H1 (cell line): ENCODE measurements around the gene CKAP4. TPM values are rescaled to one million over a fixed set of nuclear protein-coding genes. Genes with fewer than 3 reads are reported as not detected.

ENCODE experiments used
- ATF2 ChIP-seq: IDR thresholded peaks from 2 replicates; pipeline ENCODE4 v1.6.1; 2012; ENCODE audit warnings: low read length, inconsistent platforms
- EZH2 ChIP-seq: fragments of 200-600 bp; sonication (generic); IDR thresholded peaks from 2 replicates; pipeline ENCODE4 v1.7.1; 2012; ENCODE audit warnings: low read depth, mild to moderate bottlenecking, moderate library complexity, low read length, inconsistent platforms; ENCODE audit not compliant: severe bottlenecking
- SIN3A ChIP-seq, 2 experiments: IDR thresholded peaks in 1 of 2; conservative IDR thresholded peaks in 1 of 2; 2 replicates each; pipeline ENCODE4 v1.6.1; 2011 to 2012; ENCODE audit warnings: low read length in 2 of 2, improper control_type of control experiment in 1 of 2, low read depth in 1 of 2, mild to moderate bottlenecking in 1 of 2
- polyA plus RNA-seq, 7 experiments: library from polyadenylated mRNA; depleted of rRNA in 3 of 7; stranded (reverse) in 5 of 7; unstranded in 2 of 7; fragments of >200 nt in 5 of 7; fragments of 200-250 nt in 2 of 7; gene quantifications; 1 replicate in 5 of 7; 2 replicates in 1 of 7; 4 replicates in 1 of 7; pipeline versions ENCODE4 v1.2.1 to v1.2.3, GENCODE V29; 2011 to 2013; ENCODE audit warnings: missing spikeins in 2 of 7, mixed read lengths in 2 of 7
- total RNA-seq: library from RNA; stranded (reverse); fragmentation: NEBNext Ultra II Directional; extraction: Animal tissue kit (Norgen Biotek cat#: 25700); gene quantifications from 2 replicates; pipeline ENCODE4 v1.2.1, GENCODE V29; 2021

Gene CKAP4
- total and polyA plus RNA-seq, 2 of the 8 experiments (the other 6 are each of a cell fraction or from before 2014, with no cell fraction given) = 35.8 to 80.7 TPM

GRCh38 chr12:106239241-106239950 is 8.4 kb downstream of the CKAP4 start (continued):
- TF ChIP-seq ATF2 (no peak), SIN3A (conservative IDR thresholded peaks at IDR 0.05 in 1 of 2, IDR thresholded peaks at IDR 0.05 in 1 of 2; ENCODE audit: low read depth in 1 of 2, low read length in 2 of 2) (no peak), EZH2 (no peak)
